ENCODE measurements around the gene GPR55.
A peak's percentile ranks its signal among the peaks of the same experiment; 100 is the strongest.
"Not testable (repeated sequence)": the region's sequence is repeated elsewhere in the genome, so short reads cannot be mapped to it uniquely, and the experiment has no call there.

The GPR55 gene

DNA sequence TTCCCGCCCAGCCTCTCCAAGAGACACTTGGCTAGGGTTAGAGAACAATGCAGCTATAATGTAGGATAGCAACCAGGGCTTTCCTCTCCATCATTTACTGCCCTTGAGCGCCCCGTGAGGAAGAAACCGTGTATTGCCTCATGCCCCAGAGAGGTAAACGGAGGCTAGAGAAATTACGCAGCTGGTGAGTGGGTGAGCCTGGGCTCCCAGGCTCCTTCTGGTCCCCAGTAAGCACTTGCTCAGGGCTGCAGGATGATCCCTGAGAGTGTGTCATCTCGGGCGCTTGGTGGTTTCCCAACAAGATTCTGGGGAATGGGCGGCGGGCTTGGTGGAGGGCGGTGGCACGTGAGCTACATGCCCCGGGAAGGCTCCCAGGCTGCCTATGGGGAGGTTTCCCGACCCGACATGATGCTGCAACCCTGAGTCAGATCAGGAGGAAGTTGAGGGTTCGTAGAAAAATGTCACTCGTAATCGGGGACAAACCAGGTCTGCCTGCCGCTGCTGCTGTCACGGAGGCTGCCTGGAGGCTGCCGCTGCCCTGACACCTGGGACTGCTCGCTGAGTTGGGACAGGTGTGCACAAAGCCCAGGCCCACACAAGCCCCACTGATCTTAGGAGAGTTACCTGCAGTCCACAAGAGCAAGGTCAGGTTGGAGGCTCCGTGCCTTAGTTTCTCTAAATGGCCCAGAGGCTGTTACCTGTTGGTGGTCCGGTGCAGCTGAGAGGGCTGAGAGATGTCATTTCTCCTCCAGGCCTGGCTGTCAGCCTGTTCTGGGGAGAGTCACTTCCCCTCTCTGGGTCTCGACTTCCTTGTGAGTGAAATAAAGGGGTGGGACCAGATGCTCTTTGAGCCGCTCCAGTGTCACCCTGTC lies at the start of gene GPR55:
Gene GPR55 (minus strand): TSS at position 773 of the 872 bp plus-strand sequence. CDS start 14,280 bp downstream, outside the sequence.
- DNase-seq (ENCODE audit: low spot score) = peak; percentile 59

- peak; percentile 89 for DNase-seq (ENCODE audit: low spot score)
These were observed 49.3 kb upstream of the GPR55 start for GRCh38 chr2:230974096-230974913.

DNA sequence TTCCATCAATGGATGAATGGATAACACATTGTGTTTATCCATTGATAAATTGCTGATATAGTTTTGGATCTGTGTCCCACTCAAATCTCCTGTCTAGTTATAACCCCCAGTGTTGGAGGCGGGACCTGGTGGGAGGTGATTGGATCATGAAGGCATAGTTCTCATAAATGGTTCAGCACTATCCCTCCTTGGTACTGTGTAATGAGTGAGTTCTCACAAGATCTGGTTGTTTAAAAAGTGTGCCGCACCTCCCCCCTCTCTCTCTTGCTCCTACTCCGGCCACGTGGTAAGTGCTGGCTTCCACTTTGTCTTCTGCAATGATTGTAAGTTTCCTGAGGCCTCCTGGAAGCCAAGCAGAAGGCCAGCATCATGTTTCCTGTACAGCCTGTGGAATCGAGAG lies 47.0 kb upstream of the GPR55 start:
- DNase-seq (ENCODE audit: low spot score) = no peak

DNA sequence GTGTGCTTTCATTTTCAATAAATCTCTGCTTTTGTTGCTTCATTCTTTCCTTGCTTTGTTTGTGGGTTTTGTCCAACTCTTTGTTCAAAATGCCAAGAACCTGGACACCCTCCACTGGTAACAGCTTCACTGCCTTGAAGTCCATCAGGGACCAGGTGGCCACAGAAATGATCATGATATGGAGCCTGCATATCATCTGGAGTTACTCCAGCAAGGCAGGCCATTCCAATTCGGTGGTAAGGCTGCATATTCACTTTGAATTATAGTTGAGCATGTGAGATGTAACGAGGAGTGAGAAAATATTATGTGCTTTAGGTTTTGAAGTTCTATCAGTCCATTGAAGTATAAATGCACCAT lies 44.6 kb upstream of the GPR55 start:
- no peak for DNase-seq (ENCODE audit: low spot score)

DNA sequence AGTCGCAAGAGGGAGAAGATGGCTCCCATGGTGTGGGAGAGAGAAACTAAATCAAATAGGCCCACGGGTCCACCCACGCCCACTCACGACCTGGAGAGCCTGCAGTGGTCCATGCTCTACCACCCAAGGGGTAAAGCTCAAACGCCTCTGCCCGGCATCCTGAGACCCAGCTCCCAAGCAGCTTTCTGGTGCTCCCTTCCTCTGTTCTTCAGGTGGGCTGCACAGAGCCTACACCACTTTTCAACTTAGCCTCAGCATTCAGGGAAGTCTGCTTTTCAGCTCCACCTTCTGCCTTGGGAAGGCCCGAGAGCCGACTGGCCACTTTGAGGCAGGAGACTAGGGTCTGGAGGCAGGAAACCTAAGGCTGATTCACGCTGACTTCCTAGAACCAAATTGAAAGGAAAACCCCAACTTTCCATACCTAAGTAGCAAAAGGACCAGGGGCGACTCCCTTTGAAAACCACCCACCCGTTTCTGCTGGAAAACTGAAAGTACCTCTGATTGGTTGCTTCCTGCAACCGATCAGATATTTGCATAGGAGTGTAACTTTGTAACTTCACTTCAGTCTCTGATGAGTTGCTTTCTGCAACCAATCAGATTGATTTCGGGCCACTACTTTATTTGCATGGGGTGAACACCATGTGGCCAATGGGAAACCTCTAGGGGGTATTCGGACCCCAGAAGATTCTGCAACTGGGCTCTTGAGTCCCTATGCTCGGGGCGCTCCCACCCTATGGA lies 44.0 kb upstream of the GPR55 start:
- DNase-seq (ENCODE audit: low spot score) = no peak

- DNase-seq (ENCODE audit: low spot score) = not testable (repeated sequence)
These were observed 43.3 kb upstream of the GPR55 start for GRCh38 chr2:230968314-230968713.

- no peak for DNase-seq (ENCODE audit: low spot score)
These were observed 42.1 kb upstream of the GPR55 start for GRCh38 chr2:230967113-230967512.

DNA sequence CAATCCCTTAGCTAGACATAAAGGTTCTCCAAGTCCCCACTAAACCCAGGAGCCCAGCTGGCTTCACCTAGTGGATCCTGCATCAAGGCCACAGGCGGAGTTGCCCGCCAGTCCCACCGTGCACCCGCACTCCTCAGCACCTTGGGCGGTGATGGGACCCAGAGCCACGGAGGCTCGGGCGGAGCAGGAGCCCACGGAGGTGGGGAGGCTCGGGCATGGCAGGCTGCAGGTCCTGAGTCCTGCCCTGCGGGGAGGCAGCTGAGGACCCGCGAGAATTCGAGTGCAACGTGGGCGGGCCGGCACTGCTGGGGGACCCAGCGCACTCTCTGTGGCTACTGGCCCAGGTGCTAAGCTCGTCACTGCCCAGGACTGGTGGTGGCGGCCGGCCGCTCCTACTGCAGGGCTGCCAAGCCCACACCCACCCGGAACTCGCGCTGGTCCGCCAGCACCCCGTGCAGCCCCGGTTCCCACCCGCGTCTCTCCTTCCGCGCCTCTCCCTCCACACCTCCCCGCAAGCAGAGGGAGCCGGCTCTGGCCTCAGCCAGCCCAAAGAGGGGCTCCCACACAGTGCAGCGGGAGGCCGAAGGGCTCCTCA lies 39.2 kb upstream of the GPR55 start:
- DNase-seq (ENCODE audit: low spot score) = no peak

GRCh38 chr2:230961091-230961491 lies 36.0 kb upstream of the GPR55 start:
- DNase-seq (ENCODE audit: low spot score) = no peak

DNA sequence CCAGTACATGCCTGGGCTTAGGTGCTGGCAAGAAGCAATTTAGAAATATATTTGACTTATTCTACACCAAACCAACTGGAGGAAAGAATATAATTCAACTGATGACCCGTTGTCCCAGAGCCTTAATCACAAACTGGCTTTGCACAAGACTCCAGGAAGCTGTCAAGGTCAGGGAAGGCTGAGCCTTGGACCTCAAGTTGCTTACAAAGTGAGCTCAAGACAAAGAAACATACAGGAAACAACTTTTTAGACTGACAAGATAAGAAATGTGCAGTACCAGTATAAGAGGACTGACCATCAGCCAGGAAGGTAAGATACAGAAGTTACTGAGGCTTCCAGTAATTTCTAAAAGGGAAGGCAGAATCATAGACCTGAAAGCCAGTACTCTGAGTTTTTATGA lies 35.0 kb upstream of the GPR55 start:
- no peak for DNase-seq (ENCODE audit: low spot score)

GRCh38 chr2:230958820-230959756 lies 34.0 kb upstream of the GPR55 start:
- DNase-seq (ENCODE audit: low spot score) = no peak

- no peak for DNase-seq (ENCODE audit: low spot score)
These were observed 32.8 kb upstream of the GPR55 start for GRCh38 chr2:230957756-230958391.

GRCh38 chr2:230956827-230957755 lies 32.0 kb upstream of the GPR55 start:
- DNase-seq (ENCODE audit: low spot score) = peak; percentile 18

DNA sequence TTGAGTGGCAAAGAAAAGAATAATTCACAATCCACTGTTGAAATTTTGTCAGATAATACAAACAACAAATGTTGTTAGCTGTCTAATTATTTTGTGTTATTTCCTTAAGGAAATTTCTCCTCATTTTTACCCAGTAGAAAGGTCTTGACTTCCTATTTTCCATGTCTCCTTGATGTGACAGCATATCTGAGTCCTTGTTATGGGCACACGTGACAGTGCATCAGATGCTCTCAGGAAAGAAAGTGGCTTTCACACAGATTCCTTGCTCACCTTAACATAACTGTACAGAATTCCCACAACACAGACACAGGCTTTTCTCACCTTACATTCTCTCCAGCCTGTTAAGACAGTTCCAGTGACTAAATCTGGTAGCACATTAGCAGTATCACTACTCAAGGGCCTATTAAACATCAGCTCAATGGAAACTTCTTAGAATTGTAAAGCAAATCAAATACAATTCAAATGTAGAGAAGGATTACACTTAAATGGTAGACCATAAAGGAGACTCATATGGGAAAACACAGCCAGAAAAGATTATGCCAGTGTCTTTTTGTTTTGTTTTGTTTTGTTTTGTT lies 30.2 kb upstream of the GPR55 start:
- DNase-seq (ENCODE audit: low spot score) = no peak

DNA sequence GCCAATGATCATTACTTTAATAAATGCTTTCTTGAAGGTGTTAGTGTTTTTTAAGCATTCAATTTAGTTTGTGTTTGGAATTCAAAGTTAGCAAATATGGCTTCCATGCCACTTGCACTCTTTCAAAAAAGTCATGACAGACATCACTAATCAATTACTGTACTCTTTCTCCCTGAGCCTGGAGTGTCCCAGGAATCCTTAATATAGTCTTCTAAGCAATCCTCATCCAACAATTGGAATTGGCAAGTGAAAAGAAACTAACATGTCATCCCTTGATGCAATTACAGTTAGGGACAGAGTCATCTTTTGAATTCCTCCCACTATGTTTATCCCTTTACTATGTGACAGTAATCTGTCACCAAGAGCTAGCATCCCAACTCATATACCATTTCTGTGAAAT lies 29.7 kb upstream of the GPR55 start:
- DNase-seq (ENCODE audit: low spot score) = no peak

DNA sequence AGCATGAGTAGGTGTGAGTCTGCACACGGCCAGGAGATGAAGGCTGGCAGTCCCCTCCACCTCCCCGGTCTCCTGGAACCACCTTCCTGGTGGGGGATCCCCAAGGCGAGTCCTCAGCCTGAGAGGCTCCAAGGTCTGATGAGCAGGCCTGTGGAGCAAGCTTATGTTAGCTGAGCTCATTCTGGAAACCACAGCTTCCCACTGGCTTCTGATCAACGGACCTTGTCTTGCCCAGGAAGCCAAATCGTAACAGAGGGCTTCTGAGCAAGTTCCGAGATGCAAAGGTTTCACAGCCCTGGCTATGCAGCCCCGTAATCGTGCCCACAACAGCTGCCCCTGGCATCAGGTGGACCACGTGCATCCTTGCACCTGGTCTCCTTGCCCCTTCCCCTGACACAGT lies 28.8 kb upstream of the GPR55 start:
- no peak for DNase-seq (ENCODE audit: low spot score)

DNA sequence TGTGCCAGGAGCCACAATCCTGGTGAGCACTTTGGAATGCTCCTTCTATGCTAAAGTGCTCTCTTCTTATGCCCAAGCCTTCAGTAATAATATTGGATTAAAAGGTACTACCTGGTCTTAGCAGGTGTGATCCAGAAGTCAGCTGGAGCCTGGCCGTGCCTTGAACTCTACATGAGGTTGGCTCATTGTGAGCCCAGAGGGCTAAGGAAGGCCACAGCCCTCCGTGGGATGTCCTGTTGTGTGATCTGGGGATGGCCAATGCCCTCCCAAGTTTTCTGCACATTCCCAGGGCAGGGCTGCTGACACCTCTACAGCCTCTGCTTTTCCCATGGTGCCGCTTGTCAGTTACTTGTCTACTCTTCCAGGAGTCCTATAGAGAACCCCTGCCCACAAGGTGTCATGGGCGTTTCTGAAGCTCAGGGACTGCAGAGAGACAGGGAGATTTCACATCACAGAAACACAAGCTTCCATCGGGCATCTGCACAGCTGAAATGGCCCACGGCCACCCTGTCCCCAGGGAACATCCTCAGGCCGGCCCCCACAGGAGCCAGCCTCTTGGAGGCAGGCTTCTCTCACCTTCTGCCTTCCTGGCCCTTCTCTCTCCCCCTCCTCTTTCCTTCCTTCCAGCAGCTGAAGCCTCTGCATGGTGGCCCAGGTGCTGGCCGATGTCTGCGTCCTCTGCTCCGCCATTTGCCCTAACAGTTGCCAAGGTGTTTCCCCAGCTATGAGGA lies 27.3 kb upstream of the GPR55 start:
- DNase-seq (ENCODE audit: low spot score) = no peak

- DNase-seq (ENCODE audit: low spot score) = no peak
These were observed 26.4 kb upstream of the GPR55 start for GRCh38 chr2:230951396-230951795.
